Retina (tissue), 1 donor: ENCODE data around the gene SOBP.

Experiments
- DNase-seq: peaks from one replicate; pipeline ENCODE4 v3.0.0-alpha.2; 2016

The SOBP gene

GRCh38 chr6:107621229-107621937 is 131.5 kb downstream of the SOBP start:
- peak; percentile 54 for DNase-seq

GRCh38 chr6:107622269-107622668 is 132.4 kb downstream of the SOBP start:
- no peak for DNase-seq

- no peak for DNase-seq
Observed at GRCh38 chr6:107624050-107624449, 134.1 kb downstream of the SOBP start.

- no peak for DNase-seq
Observed at GRCh38 chr6:107624541-107624940, 134.6 kb downstream of the SOBP start.

- no peak for DNase-seq
Observed at GRCh38 chr6:107625264-107625663, 135.3 kb downstream of the SOBP start.

GRCh38 chr6:107626645-107627044 is 136.7 kb downstream of the SOBP start:
- DNase-seq = no peak

GRCh38 chr6:107627969-107628368 is 138.1 kb downstream of the SOBP start:
- no peak for DNase-seq

- DNase-seq = no peak
Observed at GRCh38 chr6:107628878-107629277, 139.0 kb downstream of the SOBP start.

GRCh38 chr6:107629548-107630129 is 139.7 kb downstream of the SOBP start:
- no peak for DNase-seq

- no peak for DNase-seq
Observed at GRCh38 chr6:107630348-107630977, 140.5 kb downstream of the SOBP start.

GRCh38 chr6:107632381-107633136 is 142.6 kb downstream of the SOBP start:
- no peak for DNase-seq

GRCh38 chr6:107633680-107634323 is 143.9 kb downstream of the SOBP start:
- DNase-seq = peak; percentile 57

GRCh38 chr6:107634324-107635056 is 144.6 kb downstream of the SOBP start:
- DNase-seq = peak; percentile 51

GRCh38 chr6:107635057-107635515 is 145.2 kb downstream of the SOBP start:
- DNase-seq = peak; percentile 57

GRCh38 chr6:107636486-107636885 is 146.6 kb downstream of the SOBP start:
- no peak for DNase-seq

GRCh38 chr6:107637316-107638315 is 147.7 kb downstream of the SOBP start:
- DNase-seq = no peak

- DNase-seq = no peak
Observed at GRCh38 chr6:107638493-107638892, 148.6 kb downstream of the SOBP start.

- DNase-seq = no peak
Observed at GRCh38 chr6:107639511-107639910, 149.6 kb downstream of the SOBP start.

GRCh38 chr6:107641071-107641470 is 151.2 kb downstream of the SOBP start:
- no peak for DNase-seq

GRCh38 chr6:107641500-107641941 is 151.6 kb downstream of the SOBP start:
- no peak for DNase-seq
